SK-N-SH (cell line): ENCODE measurements around the gene RAMP3. TPM values are rescaled to one million over a fixed set of nuclear protein-coding genes. Genes with fewer than 3 reads are reported as not detected.

Experiments used
- CTCF ChIA-PET: fragments of 300-600, 350-600 bp; formaldehyde crosslinking; extraction: SDS; loops from one replicate; lab custom pipeline; 2021; lab: Yijun Ruan, JAX
- POLR2A ChIA-PET: fragments of 350-600 bp; sonication (Branson Sonifier 250); formaldehyde crosslinking; extraction: SDS; loops from one replicate; lab custom pipeline; 2020; ENCODE audit warnings: antibody characterized with exemption, inconsistent platforms; lab: Yijun Ruan, JAX
- DNase-seq: peaks from one replicate; pipeline ENCODE4 v3.0.0; 2012
- H2AFZ ChIP-seq: fragments of 200-600 bp; sonication (generic); 2 replicates; pipeline ENCODE4 v1.8.1; 2016; ENCODE audit warnings: antibody characterized with exemption, mild to moderate bottlenecking, low read depth
- H3F3A ChIP-seq: fragments of 200-600 bp; sonication (generic); replicated peaks from 2 replicates; pipeline ENCODE3; 2016; ENCODE audit warnings: antibody characterized with exemption, mild to moderate bottlenecking; ENCODE audit not compliant: insufficient read depth
- H3K27ac ChIP-seq, 2 experiments: fragments of 200-500 bp in 1 of 2; fragments of 200-600 bp in 1 of 2; sonication (Bioruptor generic) in 1 of 2; sonication (generic), shearing (Covaris generic) in 1 of 2; 2 replicates each; pipeline versions ENCODE4 v1.5.1 to v1.6.1; 2014 to 2016; ENCODE audit warnings: low read depth in 2 of 2, inconsistent platforms in 1 of 2, low read length in 1 of 2, mild to moderate bottlenecking in 1 of 2, mixed read lengths in 1 of 2
- H3K27me3 ChIP-seq: fragments of 200-600 bp; sonication (generic), shearing (Covaris generic); 2 replicates; pipeline ENCODE4 v1.6.1; 2016; ENCODE audit warnings: mixed run types; ENCODE audit not compliant: insufficient read depth
- H3K36me3 ChIP-seq, 2 experiments: fragments of 200-500 bp in 1 of 2; fragments of 200-600 bp in 1 of 2; sonication (Bioruptor generic) in 1 of 2; sonication (generic) in 1 of 2; replicated peaks in 1 of 2; 2 replicates each; pipeline versions ENCODE3 to v1.5.1; 2014 to 2016; ENCODE audit warnings: low read length in 1 of 2, mild to moderate bottlenecking in 1 of 2; ENCODE audit not compliant: insufficient read depth in 2 of 2, control insufficient read depth in 1 of 2
- H3K4me1 ChIP-seq, 2 experiments: fragments of 200-500 bp in 1 of 2; fragments of 200-600 bp in 1 of 2; sonication (Bioruptor generic) in 1 of 2; sonication (generic), shearing (Covaris generic) in 1 of 2; 2 replicates each; pipeline versions ENCODE4 v1.5.1 to v1.6.1; 2014 to 2016; ENCODE audit warnings: low read depth in 1 of 2, low read length in 1 of 2, mixed run types in 1 of 2; ENCODE audit not compliant: insufficient read depth in 2 of 2, control insufficient read depth in 1 of 2
- H3K4me2 ChIP-seq: fragments of 200-600 bp; sonication (generic), shearing (Covaris generic); 2 replicates; pipeline ENCODE4 v1.6.1; 2017; ENCODE audit warnings: mixed run types
- H3K4me3 ChIP-seq, 2 experiments: fragments of 200-500 bp in 1 of 2; fragments of 200-600 bp in 1 of 2; sonication (Bioruptor generic) in 1 of 2; sonication (generic), shearing (Covaris generic) in 1 of 2; 2 replicates each; pipeline versions ENCODE4 v1.5.1 to v1.8.1; 2014 to 2016; ENCODE audit warnings: low read depth in 2 of 2, inconsistent platforms in 1 of 2, low read length in 1 of 2, mild to moderate bottlenecking in 1 of 2, mixed read lengths in 1 of 2, moderate library complexity in 1 of 2
- H3K79me2 ChIP-seq: fragments of 200-600 bp; sonication (generic); 2 replicates; pipeline ENCODE4 v1.8.1; 2017; ENCODE audit warnings: mild to moderate bottlenecking; ENCODE audit not compliant: insufficient read depth
- H3K9ac ChIP-seq: fragments of 200-600 bp; sonication (generic); 2 replicates; pipeline ENCODE4 v1.6.1; 2017; ENCODE audit warnings: mixed run types
- H3K9me2 ChIP-seq: fragments of 200-600 bp; sonication (generic); 2 replicates; pipeline ENCODE4 v1.6.1; 2017; ENCODE audit warnings: mixed run types
- H3K9me3 ChIP-seq: fragments of 200-600 bp; sonication (generic); 2 replicates; pipeline ENCODE4 v1.6.1; 2017; ENCODE audit warnings: mixed run types, mild to moderate bottlenecking, moderate library complexity
- H4K20me1 ChIP-seq: fragments of 200-600 bp; sonication (generic); 2 replicates; pipeline ENCODE4 v1.6.1; 2017; ENCODE audit warnings: mild to moderate bottlenecking, mixed run types; ENCODE audit not compliant: insufficient read depth
- CHD2 ChIP-seq: fragments of 150-350 bp; IDR thresholded peaks from 2 replicates; pipeline ENCODE4 v1.6.1; 2018; ENCODE audit warnings: low read length; ENCODE audit not compliant: partially characterized antibody
- CTCF ChIP-seq: fragments of 200-600 bp; sonication (generic); IDR thresholded peaks from 2 replicates; pipeline ENCODE4 v1.6.1; 2017; ENCODE audit warnings: antibody characterized with exemption, mild to moderate bottlenecking, moderate library complexity
- EP300 ChIP-seq, 2 experiments: IDR thresholded peaks; 2 replicates each; pipeline versions ENCODE4 v1.4.0 to v1.6.1; 2012; ENCODE audit warnings: borderline replicate concordance in 1 of 2, low read depth in 1 of 2, low read length in 1 of 2
- FOSL2 ChIP-seq: IDR thresholded peaks from 2 replicates; pipeline ENCODE4 v1.4.0; 2012; ENCODE audit warnings: low read depth, mild to moderate bottlenecking, moderate library complexity, borderline replicate concordance
- FOXJ3 ChIP-seq: sonication (generic); formaldehyde crosslinking; IDR thresholded peaks from 2 replicates; pipeline ENCODE4 v1.5.1; 2020; ENCODE audit warnings: mild to moderate bottlenecking, missing genetic modification reagents
- FOXM1 ChIP-seq: IDR thresholded peaks from 2 replicates; pipeline ENCODE4 v1.4.0; 2012; ENCODE audit warnings: low read depth, mild to moderate bottlenecking
- GABPA ChIP-seq: IDR thresholded peaks from 2 replicates; pipeline ENCODE4 v1.4.0; 2012; ENCODE audit warnings: low read depth, mild to moderate bottlenecking
- GATA2 ChIP-seq: sonication (generic); formaldehyde crosslinking; IDR thresholded peaks from 2 replicates; pipeline ENCODE4 v1.5.0; 2020; ENCODE audit warnings: mild to moderate bottlenecking, missing genetic modification reagents
- IRF3 ChIP-seq: fragments of 150-350 bp; IDR thresholded peaks from 2 replicates; pipeline ENCODE4 v1.6.1; 2016; ENCODE audit warnings: mild to moderate bottlenecking, low read depth, low read length
- JUND ChIP-seq: IDR thresholded peaks from 2 replicates; pipeline ENCODE4 v1.4.0; 2012
- MXI1 ChIP-seq: IDR thresholded peaks from 2 replicates; pipeline ENCODE4 v1.6.1; 2012; ENCODE audit warnings: mild to moderate bottlenecking, low read depth, low read length, improper control_type of control experiment
- NFIC ChIP-seq: IDR thresholded peaks from 2 replicates; pipeline ENCODE4 v1.4.0; 2012; ENCODE audit warnings: borderline replicate concordance
- PBX3 ChIP-seq: IDR thresholded peaks from 2 replicates; pipeline ENCODE4; 2012
- POLR2AphosphoS5 ChIP-seq: IDR thresholded peaks from 2 replicates; pipeline ENCODE4 v1.6.1; 2012; ENCODE audit warnings: low read depth, low read length
- RAD21 ChIP-seq: IDR thresholded peaks from 2 replicates; pipeline ENCODE4 v1.6.1; 2012; ENCODE audit warnings: mild to moderate bottlenecking, low read length
- RCOR1 ChIP-seq: fragments of 150-350 bp; IDR thresholded peaks from 2 replicates; pipeline ENCODE4 v1.6.1; 2017; ENCODE audit warnings: antibody characterized with exemption, low read length
- RXRA ChIP-seq: IDR thresholded peaks from 2 replicates; pipeline ENCODE4 v1.4.0; 2012; ENCODE audit warnings: low read depth, mild to moderate bottlenecking, borderline replicate concordance
- SIN3A ChIP-seq: IDR thresholded peaks from 2 replicates; pipeline ENCODE4 v1.6.1; 2012; ENCODE audit warnings: low read depth, mild to moderate bottlenecking, low read length, moderate library complexity, borderline replicate concordance
- TCF12 ChIP-seq: IDR thresholded peaks from 2 replicates; pipeline ENCODE4 v1.4.0; 2012
- TEAD4 ChIP-seq: IDR thresholded peaks from 2 replicates; pipeline ENCODE4 v1.4.0; 2012; ENCODE audit warnings: mild to moderate bottlenecking, borderline replicate concordance; ENCODE audit not compliant: insufficient read depth
- WGBS: methylation state at CpG from one replicate; pipeline ENCODE4 v1.1.6; 2017; ENCODE audit warnings: low lambda C conversion rate; 5-methylcytosine and 5-hydroxymethylcytosine counted together
- polyA plus RNA-seq, 3 experiments: library from polyadenylated mRNA; depleted of rRNA; stranded (reverse); fragments of >200 nt; gene quantifications; 2 replicates each; pipeline ENCODE4 v1.2.3, GENCODE V29; 2012

The RAMP3 gene
- polyA plus RNA-seq, 1 of the 3 experiments (the other 2 are of a cell fraction): not detected

GRCh38 chr7:45133352-45133751 is 24.2 kb upstream of the RAMP3 start:
- no peaks in the 10 kb centered on the region for H3K4me1 ChIP-seq
- H3K79me2 ChIP-seq: no peaks in the 10 kb centered on the region
- no peak overlapping the region for H3K4me2 ChIP-seq
- POLR2A ChIA-PET: no interaction called here
- H3F3A ChIP-seq: no peaks in the 10 kb centered on the region
- 84% methylated on average over 4 of the region's 4 CpGs for WGBS
- no peak for DNase-seq
- no peak overlapping the region for H3K4me3 ChIP-seq
- no peak overlapping the region for H3K9ac ChIP-seq
- no peaks in the 10 kb centered on the region for H3K36me3 ChIP-seq
- no peak overlapping the region for H2AFZ ChIP-seq
- TF ChIP-seq CHD2: no peak
- no peak for TF ChIP-seq NFIC
- TF ChIP-seq PBX3: no peak
- no peak for TF ChIP-seq EP300 (IDR thresholded peaks at IDR 0.05; ENCODE audit: borderline replicate concordance in 1 of 2, low read depth in 1 of 2, low read length in 1 of 2)
- no peak for TF ChIP-seq FOSL2
- TF ChIP-seq FOXM1: no peak
- TF ChIP-seq GABPA: no peak
- no peak for TF ChIP-seq TCF12
- no peak for TF ChIP-seq POLR2AphosphoS5
- TF ChIP-seq MXI1: no peak
- no peak for TF ChIP-seq RXRA
- no peak for TF ChIP-seq FOXJ3 (CRISPR knock-in tag)
- no peak for TF ChIP-seq RAD21
- TF ChIP-seq JUND: no peak
- no peak for TF ChIP-seq TEAD4
- TF ChIP-seq IRF3: no peak
- TF ChIP-seq SIN3A: no peak
- no peak for TF ChIP-seq GATA2
- TF ChIP-seq CTCF: no peak
- no peak for TF ChIP-seq RCOR1
- TF ChIP-seq, all 33 proteins: peak for 0
- no peaks in the 10 kb centered on the region for H3K9me2 ChIP-seq
- H3K9me3 ChIP-seq: no peaks in the 10 kb centered on the region
- peaks cover 9% of the 10 kb centered on the region; the same call in 1 of the 2 replicates for H3K27me3 ChIP-seq
- H3K27ac ChIP-seq: no peak overlapping the region
- CTCF ChIA-PET: interaction anchor here (1.0 to 6.6 kb wide), 6 partner anchors 13 to 286 kb away, joined by 3 to 149 read pairs (median 8); partner anchors contain the start of gene TBRG4
- H4K20me1 ChIP-seq: no peaks in the 10 kb centered on the region
